ENCODE results near the gene DGKA.
"Not testable (repeated sequence)": the region's sequence is repeated elsewhere in the genome, so short reads cannot be mapped to it uniquely, and the experiment has no call there.

The DGKA gene

DNA sequence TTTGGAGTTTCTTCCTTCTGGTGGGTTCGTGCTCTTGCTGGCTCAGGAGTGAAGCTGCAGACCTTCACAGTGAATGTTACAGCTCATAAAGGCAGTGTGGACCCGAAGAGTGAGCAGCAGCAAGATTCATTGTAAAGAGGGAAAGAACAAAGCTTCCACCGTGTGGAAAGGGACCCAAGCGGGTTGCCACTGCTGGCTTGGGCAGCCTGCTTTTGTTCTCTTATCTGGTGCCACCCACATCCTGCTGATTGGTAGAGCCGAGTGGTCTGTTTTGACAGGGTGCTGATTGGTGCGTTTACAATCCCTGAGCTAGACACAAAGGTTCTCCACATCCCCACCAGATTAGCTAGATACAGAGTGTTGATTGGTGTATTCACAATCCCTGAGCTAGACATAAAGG, 68.6 kb downstream of the DGKA start:
- DNase-seq (ENCODE audit: low spot score): not testable (repeated sequence)

DNA sequence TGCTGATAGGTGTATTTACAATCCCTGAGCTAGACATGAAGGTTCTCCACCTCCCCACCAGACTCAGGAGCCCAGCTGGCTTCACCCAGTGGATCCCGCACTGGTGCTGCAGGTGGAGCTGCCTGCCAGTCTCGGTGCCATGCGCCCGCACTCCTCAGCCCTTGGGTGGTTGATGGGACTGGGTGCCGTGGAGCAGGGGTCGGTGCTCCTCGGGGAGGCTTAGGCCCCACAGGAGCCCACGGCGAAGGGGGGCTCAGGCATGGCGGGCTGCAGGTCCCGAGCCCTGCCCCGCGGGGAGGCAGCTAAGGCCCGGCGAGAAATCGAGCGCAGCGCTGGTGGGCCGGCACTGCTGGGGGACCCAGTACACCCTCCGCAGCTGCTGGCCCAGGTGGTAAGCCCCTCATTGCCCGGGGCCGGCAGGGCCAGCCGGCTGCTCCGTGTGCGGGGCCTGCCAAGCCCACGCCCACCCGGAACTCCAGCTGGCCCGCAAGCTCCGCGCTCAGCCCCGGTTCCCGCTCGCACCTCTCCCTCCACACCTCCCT, 69.1 kb downstream of the DGKA start:
- DNase-seq (ENCODE audit: low spot score): not testable (repeated sequence)

DNA sequence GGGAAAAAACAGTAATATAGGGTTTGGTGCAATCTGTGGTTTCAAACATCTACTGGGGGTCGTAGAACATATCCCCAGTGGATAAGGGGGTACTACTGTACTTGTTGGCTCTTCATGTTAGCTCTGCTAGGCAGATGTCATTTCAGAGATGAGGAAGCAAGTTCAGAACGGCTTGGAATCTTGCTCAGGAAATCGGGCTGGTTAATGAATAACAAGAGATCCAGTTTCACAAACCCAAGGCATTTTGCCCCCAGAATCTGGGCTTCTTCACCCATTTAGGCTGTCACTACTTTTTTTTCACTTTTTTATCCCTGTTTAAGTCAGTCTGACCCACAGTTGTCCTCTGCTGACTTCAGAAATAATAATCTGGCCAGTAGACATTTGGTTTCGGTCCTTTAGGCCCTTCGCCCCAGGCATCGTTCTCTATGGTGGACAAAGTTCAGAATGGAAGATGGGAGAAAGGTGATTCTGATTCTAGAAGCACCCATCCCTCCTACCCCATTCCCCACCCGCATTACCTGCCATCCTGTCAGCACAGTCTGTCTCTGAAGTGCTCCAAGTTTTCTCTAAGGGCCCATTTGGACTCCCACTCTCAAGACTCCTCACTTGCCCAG, 70.6 kb downstream of the DGKA start:
- DNase-seq (ENCODE audit: low spot score): no peak

DNA sequence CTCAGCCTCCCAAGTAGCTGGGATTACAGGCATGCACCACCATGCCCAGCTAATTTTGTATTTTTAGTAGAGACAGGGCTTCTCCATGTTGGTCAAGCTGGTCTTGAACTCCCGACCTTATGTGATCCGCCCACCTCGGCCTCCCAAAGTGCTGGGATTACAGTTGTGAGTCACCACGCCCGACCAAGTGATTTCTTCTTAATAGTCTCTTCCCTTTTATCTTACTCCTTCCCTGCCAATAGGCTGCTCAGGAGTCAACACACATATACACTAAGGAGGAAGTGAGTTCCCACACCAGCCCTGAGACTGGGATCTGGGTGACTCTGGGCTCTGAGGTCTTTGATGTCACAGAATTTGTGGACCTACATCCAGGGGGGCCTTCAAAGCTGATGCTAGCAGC, 72.4 kb downstream of the DGKA start:
- DNase-seq (ENCODE audit: low spot score): not testable (repeated sequence)
